GM10266 (cell line): ENCODE results near the gene CSTB.

Experiments used
- DNase-seq: peaks from one replicate; pipeline ENCODE4 v3.0.0; 2012; ENCODE audit errors: extremely low spot score
- TF ChIP-seq, protein P1 (sequence below): IDR thresholded peaks from 2 replicates; pipeline ENCODE4 v1.5.1; 2012; ENCODE audit warnings: mild to moderate bottlenecking, low read depth; ENCODE audit not compliant: control insufficient read depth, insufficient read depth; ENCODE audit errors: missing control alignments

CSTB gene

DNA sequence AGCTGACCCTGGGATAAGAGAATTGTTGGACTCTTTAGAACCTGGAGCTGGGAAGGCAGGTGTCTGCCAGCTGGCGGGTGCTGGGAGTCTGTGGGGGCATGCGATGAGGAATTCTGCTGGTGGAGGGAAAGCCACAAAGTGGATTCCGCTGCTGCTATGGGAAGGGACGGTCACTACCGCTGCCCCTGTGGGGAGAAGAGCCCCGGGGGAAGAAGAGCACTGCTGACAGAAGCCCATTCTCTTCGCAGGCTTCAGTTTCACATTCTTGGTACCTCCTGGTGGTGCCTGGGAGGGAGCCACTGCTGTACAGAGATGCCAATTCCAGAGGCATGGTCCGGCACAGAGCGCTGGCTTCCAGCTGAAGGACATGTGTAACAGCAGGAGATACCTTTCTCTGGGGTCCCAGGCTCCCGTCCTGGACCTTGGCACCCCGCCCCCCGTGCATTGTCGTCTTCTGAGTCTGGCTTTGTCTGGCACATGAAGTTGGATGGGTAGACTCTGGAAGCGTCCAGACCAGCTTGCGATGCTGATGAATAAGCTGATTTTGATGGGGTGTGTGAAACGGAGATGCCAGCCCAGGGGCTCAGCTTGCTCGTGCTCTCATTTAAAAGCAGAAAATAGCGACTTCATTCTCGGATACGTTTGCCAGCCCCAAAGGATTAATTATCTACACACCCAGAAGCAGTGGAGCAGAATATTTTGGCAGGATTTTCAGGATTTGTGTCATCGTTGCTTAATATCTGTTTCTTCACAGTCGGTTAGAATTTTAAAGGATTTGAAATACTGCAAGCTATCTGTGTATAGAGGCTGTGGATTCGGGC is 44.0 kb downstream of the CSTB start:
- TF ChIP-seq, protein P1, sequence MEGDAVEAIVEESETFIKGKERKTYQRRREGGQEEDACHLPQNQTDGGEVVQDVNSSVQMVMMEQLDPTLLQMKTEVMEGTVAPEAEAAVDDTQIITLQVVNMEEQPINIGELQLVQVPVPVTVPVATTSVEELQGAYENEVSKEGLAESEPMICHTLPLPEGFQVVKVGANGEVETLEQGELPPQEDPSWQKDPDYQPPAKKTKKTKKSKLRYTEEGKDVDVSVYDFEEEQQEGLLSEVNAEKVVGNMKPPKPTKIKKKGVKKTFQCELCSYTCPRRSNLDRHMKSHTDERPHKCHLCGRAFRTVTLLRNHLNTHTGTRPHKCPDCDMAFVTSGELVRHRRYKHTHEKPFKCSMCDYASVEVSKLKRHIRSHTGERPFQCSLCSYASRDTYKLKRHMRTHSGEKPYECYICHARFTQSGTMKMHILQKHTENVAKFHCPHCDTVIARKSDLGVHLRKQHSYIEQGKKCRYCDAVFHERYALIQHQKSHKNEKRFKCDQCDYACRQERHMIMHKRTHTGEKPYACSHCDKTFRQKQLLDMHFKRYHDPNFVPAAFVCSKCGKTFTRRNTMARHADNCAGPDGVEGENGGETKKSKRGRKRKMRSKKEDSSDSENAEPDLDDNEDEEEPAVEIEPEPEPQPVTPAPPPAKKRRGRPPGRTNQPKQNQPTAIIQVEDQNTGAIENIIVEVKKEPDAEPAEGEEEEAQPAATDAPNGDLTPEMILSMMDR: no peak
- DNase-seq: no peak

DNA sequence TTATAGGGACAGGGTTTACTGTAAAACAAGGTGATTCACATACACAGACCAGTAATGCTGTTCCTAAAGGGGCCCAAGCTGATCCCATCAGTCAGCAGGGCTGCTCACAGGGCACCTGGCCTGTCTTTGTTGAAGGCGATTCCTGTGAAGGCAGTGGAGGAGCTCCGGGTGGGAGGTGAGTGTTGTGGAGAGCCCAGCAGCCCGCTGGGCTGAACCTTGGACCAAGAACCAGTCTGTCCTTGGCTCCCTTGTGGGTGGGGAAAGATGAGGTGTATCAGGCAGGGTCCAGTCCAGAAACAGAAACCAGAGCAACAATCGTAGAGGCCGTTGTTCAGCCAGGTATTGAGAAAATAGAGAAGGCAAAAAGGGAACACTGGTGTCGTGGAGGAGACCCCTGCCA is 44.6 kb downstream of the CSTB start:
- DNase-seq: no peak
- TF ChIP-seq, protein P1: no peak

DNA sequence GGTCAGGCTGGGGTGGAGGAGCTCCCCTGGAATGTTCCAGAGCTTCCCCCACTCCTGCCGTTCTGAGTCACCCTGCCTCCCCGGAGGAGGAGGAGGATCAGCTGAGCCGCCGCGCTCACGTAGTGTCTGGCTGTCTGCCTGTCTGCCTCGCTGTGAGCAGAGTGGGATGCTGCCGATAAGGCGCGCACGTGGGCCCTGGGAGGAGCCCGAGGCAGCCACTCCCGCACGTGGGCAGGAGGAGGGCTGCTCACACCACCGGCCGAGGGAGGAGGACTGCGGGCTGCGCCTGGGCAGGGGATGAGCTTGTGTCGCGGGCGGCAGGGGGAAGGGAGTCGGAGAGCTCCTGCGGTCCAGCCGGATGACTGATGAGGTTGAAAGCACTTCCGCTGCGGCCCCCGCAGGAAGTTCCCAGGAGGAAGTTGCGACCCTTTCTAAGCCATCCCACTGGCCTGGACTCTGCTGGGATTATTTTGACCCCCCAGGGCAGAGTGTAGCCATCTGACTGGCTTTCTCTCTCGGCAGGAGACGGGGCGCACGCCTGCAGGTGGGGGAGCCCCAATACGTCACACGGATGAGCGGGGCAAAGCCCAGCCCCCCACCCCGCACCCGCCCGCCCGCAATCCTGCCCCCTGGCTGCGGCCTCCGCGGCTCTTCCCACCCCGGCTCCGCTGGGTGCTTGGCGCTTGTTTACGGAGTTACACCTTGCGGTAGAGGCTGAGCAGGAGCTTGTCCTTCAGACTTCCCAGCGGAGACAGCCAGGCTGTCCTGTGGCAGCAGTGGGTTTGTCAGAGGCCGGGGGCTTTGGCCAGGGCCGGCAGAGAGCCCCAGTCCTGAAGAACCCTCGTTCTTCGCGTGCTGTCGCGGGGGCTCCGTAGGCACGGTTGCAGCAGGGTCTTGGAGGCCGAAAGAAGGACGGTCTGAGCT is 47.4 kb downstream of the CSTB start:
- peak; percentile 89 for DNase-seq
- TF ChIP-seq, protein P1: peak; percentile 25

DNA sequence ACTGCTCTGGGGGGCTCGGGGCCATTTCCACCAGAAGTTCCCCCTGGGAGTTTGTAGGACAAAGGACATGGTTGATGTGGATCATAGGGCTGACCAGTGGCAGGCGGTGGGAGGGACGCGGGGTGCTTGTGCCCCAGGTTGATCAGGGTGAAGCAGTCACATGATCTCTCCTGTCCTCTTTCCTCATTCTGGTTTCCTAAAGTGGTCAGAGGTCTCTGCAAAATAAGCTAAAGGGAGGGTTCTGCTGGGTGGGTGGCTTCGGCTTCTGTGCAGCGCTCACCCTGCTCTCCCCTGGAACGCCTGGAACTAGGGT is 48.0 kb downstream of the CSTB start:
- TF ChIP-seq, protein P1: no peak
- DNase-seq: no peak

DNA sequence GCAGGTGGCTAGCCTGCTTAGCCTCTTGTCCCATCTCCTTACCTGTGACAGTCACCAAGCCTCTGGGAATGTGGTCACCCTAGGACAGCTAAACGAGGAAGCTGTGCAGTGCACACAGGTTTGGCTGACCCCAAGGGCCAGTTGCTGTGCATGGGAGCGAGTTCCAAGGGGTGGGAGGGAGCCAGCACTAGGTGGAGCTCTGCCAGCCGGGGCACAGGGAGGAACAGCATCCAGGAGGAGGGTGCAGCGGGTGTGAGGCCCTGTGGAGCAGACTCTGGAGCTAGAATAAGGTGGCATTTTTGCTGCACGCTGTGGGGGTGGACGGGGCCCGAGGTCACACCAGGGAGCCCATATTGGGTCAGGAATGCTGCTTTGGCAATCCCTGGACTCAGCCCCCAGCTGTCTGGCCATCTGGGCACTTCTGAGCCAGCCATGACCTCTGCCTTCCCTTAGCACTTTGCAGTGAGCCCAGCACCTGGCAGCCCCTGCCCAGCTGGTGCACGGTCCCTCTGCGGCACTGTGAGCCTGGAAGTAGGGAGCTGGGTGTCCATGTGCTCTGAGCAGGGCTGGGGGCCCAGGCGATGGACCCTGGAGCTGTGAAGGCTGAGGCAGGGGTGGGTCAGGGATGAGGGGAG is 48.5 kb downstream of the CSTB start:
- TF ChIP-seq, protein P1: no peak
- no peak for DNase-seq

DNA sequence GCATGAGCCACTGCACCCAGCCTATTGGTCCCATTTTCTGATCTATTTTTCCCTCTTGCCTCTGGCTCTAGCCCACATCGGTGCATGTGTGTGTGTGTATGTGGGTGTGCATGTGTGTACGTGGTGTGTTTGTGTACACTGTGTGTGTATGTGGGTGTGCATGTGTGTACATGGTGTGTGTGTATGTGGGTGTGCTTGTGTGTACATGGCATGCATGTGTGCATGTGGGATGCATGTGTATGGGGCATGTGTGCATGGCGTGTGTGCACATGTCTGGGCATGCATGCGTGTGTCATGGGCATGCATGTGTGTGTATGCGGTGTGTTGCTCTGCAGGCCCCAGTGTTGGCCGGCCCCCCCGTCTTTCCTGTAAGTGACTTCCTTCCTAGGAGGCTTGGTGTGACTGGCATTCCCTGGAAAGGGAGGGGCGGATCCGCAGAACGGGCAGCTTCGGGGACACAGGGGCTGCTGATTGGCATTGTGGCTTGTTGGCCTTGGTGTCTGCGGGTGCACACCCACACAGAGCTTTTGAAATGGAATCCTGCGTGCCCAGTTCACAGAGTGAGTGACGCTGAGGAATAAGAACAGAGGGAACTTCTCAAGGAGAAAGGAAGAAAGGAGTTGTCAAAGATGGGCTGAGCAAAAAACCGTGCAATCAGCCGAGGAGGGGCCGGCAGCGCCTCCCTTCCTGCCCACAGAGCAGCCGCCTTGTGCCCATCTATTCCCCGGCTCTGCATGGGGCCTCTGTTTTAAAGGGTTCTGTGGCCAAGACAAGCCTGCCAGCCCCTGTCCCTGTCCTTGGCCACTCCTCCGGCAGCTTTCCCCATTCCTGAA is 49.2 kb downstream of the CSTB start:
- TF ChIP-seq, protein P1: no peak

More for the DNA sequence above, 49.2 kb downstream of the CSTB start:
- DNase-seq: no peak
